ENCODE data around the gene TMC1. TPM values are rescaled to one million over a fixed set of nuclear protein-coding genes. Genes with fewer than 3 reads are reported as not detected.
A peak's percentile ranks its signal among the peaks of the same experiment; 100 is the strongest.

Gene TMC1
- total and polyA plus RNA-seq, 2 of the 8 experiments (the other 6 are each of a cell fraction or from before 2014, with no cell fraction given), result 0.95 to 0.98 TPM

DNA sequence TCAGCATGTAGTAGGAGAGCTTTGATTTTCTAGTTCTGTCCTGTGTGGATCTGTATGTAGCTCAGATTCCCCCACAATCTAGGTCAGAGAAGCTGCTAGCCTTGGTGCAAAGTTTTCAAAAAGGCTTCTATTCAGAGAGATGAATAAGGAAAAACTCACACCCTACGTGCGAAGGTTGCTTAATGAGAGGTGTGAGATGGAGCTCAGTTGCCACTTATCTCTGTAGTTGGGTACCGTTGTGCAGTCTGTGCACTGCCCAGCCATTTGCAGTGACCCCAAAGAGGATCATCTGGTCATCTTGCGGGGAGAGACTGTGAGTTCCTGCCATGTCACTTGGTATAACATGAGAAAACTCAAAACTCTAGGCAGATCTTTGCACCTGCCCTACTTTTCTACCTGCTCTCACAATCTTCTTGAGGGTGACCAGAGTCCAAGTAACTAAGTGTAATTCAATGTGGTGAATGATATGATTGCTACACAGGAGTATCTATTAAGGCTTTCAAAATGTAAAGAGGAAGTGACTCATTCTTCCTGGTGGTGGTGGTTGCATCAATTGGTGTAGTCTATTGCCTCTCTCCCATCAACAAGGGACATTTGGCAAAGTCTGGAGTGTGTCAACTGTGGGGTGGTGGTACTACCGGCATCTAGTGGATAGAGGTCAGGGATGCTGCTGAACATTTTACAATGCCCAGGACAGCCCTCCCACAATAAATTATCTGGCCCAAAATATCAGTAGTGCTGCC lies 65.2 kb downstream of the TMC1 start:
- Histone ChIP-seq H4K20me1 (replicated peaks in 1 of 2; ENCODE audit: control insufficient read depth in 1 of 2, insufficient read depth in 2 of 2, low read length in 2 of 2) (no peaks in the 10 kb centered on the region), H3K4ac (replicated peaks; ENCODE audit: insufficient read length, low read depth, low read length) (no peak overlapping the region), H3K4me3 (ENCODE audit: extremely low read depth in 1 of 4, insufficient read depth in 2 of 4, low read depth in 3 of 4, low read length in 4 of 4) (no peak overlapping the region), H3K56ac (replicated peaks; ENCODE audit: insufficient read length, low read depth, low read length) (no peak overlapping the region), H2AK5ac (ENCODE audit: low read depth, low read length) (no peak overlapping the region), H3K9me3 (ENCODE audit: insufficient read depth in 2 of 2, low read depth in 1 of 2, low read length in 1 of 2) (no peaks in the 10 kb centered on the region), H3K27me3 (replicated peaks in 1 of 4; ENCODE audit: control insufficient read depth in 3 of 4, extremely low read depth in 1 of 4, insufficient read depth in 3 of 4, low read length in 3 of 4) (no peaks in the 10 kb centered on the region), H4K5ac (ENCODE audit: insufficient read length, low read depth, low read length) (no peak overlapping the region), H3K79me2 (ENCODE audit: control insufficient read depth in 1 of 2, insufficient read depth in 2 of 2, low read length in 2 of 2) (no peaks in the 10 kb centered on the region), H2BK5ac (ENCODE audit: low read depth, low read length) (no peak overlapping the region), H3K23me2 (ENCODE audit: low read depth, low read length) (no peaks in the 10 kb centered on the region), H3K36me3 (ENCODE audit: control insufficient read depth in 2 of 4, insufficient read depth in 4 of 4, low read length in 3 of 4) (no peaks in the 10 kb centered on the region), H3K4me1 (replicated peaks in 1 of 4; ENCODE audit: control insufficient read depth in 3 of 4, insufficient read depth in 4 of 4, low read length in 3 of 4) (no peaks in the 10 kb centered on the region), H4K91ac (replicated peaks; ENCODE audit: insufficient read length, low read length) (no peak overlapping the region), H3K27ac (ENCODE audit: low read depth, low read length) (no peak overlapping the region), H3K79me1 (ENCODE audit: low read depth, low read length) (no peaks in the 10 kb centered on the region), H4K8ac (ENCODE audit: extremely low read depth, insufficient read depth, low read length) (no peak overlapping the region), H2BK20ac (ENCODE audit: low read length) (no peak overlapping the region), H2AFZ (ENCODE audit: low read length) (no peak overlapping the region), H2BK12ac (ENCODE audit: low read depth, low read length) (peak overlapping the region; percentile 35; the same call in 1 of the 2 replicates), H3K23ac (ENCODE audit: insufficient read length) (no peak overlapping the region), H3K4me2 (ENCODE audit: insufficient read depth in 1 of 2, low read depth in 2 of 2, low read length in 2 of 2) (no peak overlapping the region), H3K18ac (ENCODE audit: extremely low read depth, low read length) (no peak overlapping the region), H2BK120ac (replicated peaks; ENCODE audit: low read depth, low read length) (no peak overlapping the region), H2BK15ac (ENCODE audit: low read length) (no peak overlapping the region), H3K9ac (replicated peaks in 1 of 4; ENCODE audit: extremely low read depth in 1 of 4, low read depth in 3 of 4, low read length in 3 of 4) (no peak overlapping the region), H3K14ac (ENCODE audit: insufficient read length) (no peak overlapping the region)
- CTCF ChIA-PET (ENCODE audit: partially characterized antibody), result interaction anchor here (0.8 to 1.3 kb wide), 5 partner anchors 11 to 315 kb away, joined by 3 to 4 read pairs (median 4); no protein-coding TSS in a partner anchor
- TF ChIP-seq SIX5 (IDR thresholded peaks at IDR 0.05; ENCODE audit: low read depth, low read length), result no peak
- TF ChIP-seq, protein P1, sequence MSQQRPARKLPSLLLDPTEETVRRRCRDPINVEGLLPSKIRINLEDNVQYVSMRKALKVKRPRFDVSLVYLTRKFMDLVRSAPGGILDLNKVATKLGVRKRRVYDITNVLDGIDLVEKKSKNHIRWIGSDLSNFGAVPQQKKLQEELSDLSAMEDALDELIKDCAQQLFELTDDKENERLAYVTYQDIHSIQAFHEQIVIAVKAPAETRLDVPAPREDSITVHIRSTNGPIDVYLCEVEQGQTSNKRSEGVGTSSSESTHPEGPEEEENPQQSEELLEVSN (IDR thresholded peaks at IDR 0.05), result no peak
- TF ChIP-seq HDAC6 (IDR thresholded peaks at IDR 0.05; ENCODE audit: low read depth, low read length), result no peak
- no peak for TF ChIP-seq RAD21 (IDR thresholded peaks at IDR 0.05 in 1 of 2, conservative IDR thresholded peaks at IDR 0.05 in 1 of 2; ENCODE audit: low read depth in 2 of 2, low read length in 2 of 2)
- 92% methylated on average over 5 of the region's 5 CpGs; no CpG with 5 or more reads in 1 of the 2 experiments for WGBS, 2 experiments (ENCODE audit: extremely low coverage in 1 of 2, insufficient coverage in 1 of 2, insufficient read length in 1 of 2, insufficient replicate concordance in 2 of 2, low coverage in 1 of 2, low lambda C conversion rate in 2 of 2, missing lambda C conversion rate in 1 of 2)
- POLR2A ChIA-PET (ENCODE audit: partially characterized antibody), result interaction anchor here (1.3 kb wide), 1 partner anchor 224 kb away, joined by 3 read pairs; no protein-coding TSS in a partner anchor
- no peak for DNase-seq (ENCODE audit: low read depth in 1 of 2, low spot score in 2 of 2)
- FAIRE-seq, result no peak

Measured in H1 (cell line).